Activated naive CD4-positive, alpha-beta T cell treated with anti-CD3 and anti-CD28 coated beads for 36 hours (primary cell): ENCODE results near the gene LZIC. TPM values are rescaled to one million over a fixed set of nuclear protein-coding genes. Genes with fewer than 3 reads are reported as not detected.

Source experiments
- CTCF ChIA-PET: fragments of 350-600 bp; sonication (Branson Sonifier 250); formaldehyde crosslinking; loops from one replicate; lab custom pipeline; 2021; ENCODE audit warnings: antibody characterized with exemption; lab: Charles Lee
- DNase-seq: peaks from one replicate; pipeline ENCODE4 v3.0.0-alpha.2; 2020
- H3K27ac Mint-ChIP-seq: one replicate; pipeline ENCODE4 v1.8.0; 2021; ENCODE audit warnings: mild to moderate bottlenecking, mixed read lengths
- H3K27me3 Mint-ChIP-seq: one replicate; pipeline ENCODE4 v1.8.0; 2021; ENCODE audit warnings: low read depth, mixed read lengths
- H3K36me3 Mint-ChIP-seq: one replicate; pipeline ENCODE4 v1.8.0; 2021; ENCODE audit warnings: low read depth, mixed read lengths
- H3K4me1 Mint-ChIP-seq: one replicate; pipeline ENCODE4 v1.8.0; 2021; ENCODE audit warnings: low read depth, mixed read lengths
- H3K4me3 Mint-ChIP-seq: one replicate; pipeline ENCODE4 v1.8.0; 2021; ENCODE audit warnings: mild to moderate bottlenecking, moderate library complexity, mixed read lengths
- H3K9me3 Mint-ChIP-seq: one replicate; pipeline ENCODE4 v1.8.0; 2021; ENCODE audit warnings: mixed read lengths
- intact Hi-C: fragments of 100-400 bp; cut with micrococcal nuclease; formaldehyde crosslinking; loops from one replicate; pipeline ENCODE4 v1.15.1; 2023
- total RNA-seq, 2 experiments: library from RNA; stranded (reverse); gene quantifications; one replicate each; pipeline ENCODE4 v1.2.3, GENCODE V29; 2021

Gene LZIC
- total RNA-seq, 2 experiments from 2014 or later = 26.1 to 27.0 TPM

- Mint-ChIP-seq H3K4me3 (no peak overlapping the region), H3K36me3 (no peaks in the 10 kb centered on the region), H3K9me3 (no peaks in the 10 kb centered on the region), H3K27ac (no peak overlapping the region), H3K27me3 (no peaks in the 10 kb centered on the region), H3K4me1 (peaks cover 12% of the 10 kb centered on the region)
- intact Hi-C loops = no loop called here
- CTCF ChIA-PET = interaction anchor here (0.6 to 1.2 kb wide), 3 partner anchors 19 to 57 kb away, joined by 3 to 5 read pairs (median 4); no protein-coding TSS in a partner anchor
- no peak for DNase-seq
These were observed 49.1 kb downstream of the LZIC start for GRCh38 chr1:9894115-9894514.

GRCh38 chr1:9892563-9893528, 50.3 kb downstream of the LZIC start:
- CTCF ChIA-PET = interaction anchor here (0.6 to 1.6 kb wide), 5 partner anchors 10 to 854 kb away, joined by 3 to 5 read pairs (median 3); no protein-coding TSS in a partner anchor
- H3K36me3 Mint-ChIP-seq = no peaks in the 10 kb centered on the region
- no peak for DNase-seq
- no peaks in the 10 kb centered on the region for H3K27me3 Mint-ChIP-seq
- H3K4me3 Mint-ChIP-seq = no peak overlapping the region
- peaks cover 12% of the 10 kb centered on the region for H3K4me1 Mint-ChIP-seq
- intact Hi-C loops = no loop called here
- no peak overlapping the region for H3K27ac Mint-ChIP-seq
- H3K9me3 Mint-ChIP-seq = no peaks in the 10 kb centered on the region

GRCh38 chr1:9891207-9891606, 52.0 kb downstream of the LZIC start:
- CTCF ChIA-PET = interaction anchor here (0.8 to 1.4 kb wide), 3 partner anchors 12 to 265 kb away, joined by 3 to 4 read pairs (median 4); no protein-coding TSS in a partner anchor
- intact Hi-C loops = no loop called here

GRCh38 chr1:9890224-9890731, 52.9 kb downstream of the LZIC start:
- intact Hi-C loops = no loop called here
- no peak overlapping the region for H3K4me3 Mint-ChIP-seq
- H3K27ac Mint-ChIP-seq = no peak overlapping the region
- DNase-seq = no peak
- CTCF ChIA-PET = interaction anchor here (0.6 to 1.4 kb wide), 4 partner anchors 17 to 511 kb away, joined by 3 to 4 read pairs (median 4); no protein-coding TSS in a partner anchor
- H3K36me3 Mint-ChIP-seq = no peaks in the 10 kb centered on the region
- H3K9me3 Mint-ChIP-seq = no peaks in the 10 kb centered on the region
- peaks cover 12% of the 10 kb centered on the region for H3K4me1 Mint-ChIP-seq
- H3K27me3 Mint-ChIP-seq = no peaks in the 10 kb centered on the region

More at GRCh38 chr1:9891207-9891606, 52.0 kb downstream of the LZIC start:
- H3K4me3 Mint-ChIP-seq = no peak overlapping the region
- H3K36me3 Mint-ChIP-seq = no peaks in the 10 kb centered on the region
- H3K27ac Mint-ChIP-seq = no peak overlapping the region
- H3K4me1 Mint-ChIP-seq = peaks cover 12% of the 10 kb centered on the region
- H3K27me3 Mint-ChIP-seq = no peaks in the 10 kb centered on the region
- no peaks in the 10 kb centered on the region for H3K9me3 Mint-ChIP-seq
- no peak for DNase-seq

GRCh38 chr1:9889411-9889810, 53.8 kb downstream of the LZIC start:
- intact Hi-C loops = no loop called here
- CTCF ChIA-PET = interaction anchor here (1.6 kb wide), 1 partner anchor 105 kb away, joined by 5 read pairs; no protein-coding TSS in a partner anchor
- Mint-ChIP-seq H3K9me3 (no peaks in the 10 kb centered on the region), H3K27me3 (no peaks in the 10 kb centered on the region), H3K4me1 (peaks cover 12% of the 10 kb centered on the region), H3K27ac (no peak overlapping the region), H3K36me3 (no peaks in the 10 kb centered on the region), H3K4me3 (no peak overlapping the region)
- DNase-seq = no peak

- CTCF ChIA-PET = interaction anchor here (1.0 to 1.6 kb wide), 2 partner anchors 53 to 104 kb away, joined by 3 to 5 read pairs; no protein-coding TSS in a partner anchor
- no peak overlapping the region for H3K27ac Mint-ChIP-seq
- H3K27me3 Mint-ChIP-seq = no peaks in the 10 kb centered on the region
- intact Hi-C loops = no loop called here
- H3K36me3 Mint-ChIP-seq = no peaks in the 10 kb centered on the region
- no peak overlapping the region for H3K4me3 Mint-ChIP-seq
- DNase-seq = no peak
- no peaks in the 10 kb centered on the region for H3K9me3 Mint-ChIP-seq
- H3K4me1 Mint-ChIP-seq = peaks cover 12% of the 10 kb centered on the region
These were observed 54.3 kb downstream of the LZIC start for GRCh38 chr1:9888886-9889285.

- DNase-seq = no peak
- CTCF ChIA-PET = interaction anchor here (0.6 to 1.5 kb wide), 3 partner anchors 12 to 618 kb away, joined by 3 to 5 read pairs (median 3); no protein-coding TSS in a partner anchor
- Mint-ChIP-seq H3K4me3 (no peak overlapping the region), H3K27me3 (no peaks in the 10 kb centered on the region), H3K4me1 (peaks cover 4% of the 10 kb centered on the region), H3K36me3 (no peaks in the 10 kb centered on the region), H3K27ac (no peak overlapping the region), H3K9me3 (no peaks in the 10 kb centered on the region)
- intact Hi-C loops = no loop called here
These were observed 56.1 kb downstream of the LZIC start for GRCh38 chr1:9887070-9887469.

- no peak for DNase-seq
- H3K9me3 Mint-ChIP-seq = no peaks in the 10 kb centered on the region
- H3K27ac Mint-ChIP-seq = no peak overlapping the region
- CTCF ChIA-PET = interaction anchor here (0.6 to 1.5 kb wide), 3 partner anchors 12 to 617 kb away, joined by 3 to 5 read pairs (median 3); no protein-coding TSS in a partner anchor
- intact Hi-C loops = no loop called here
- H3K27me3 Mint-ChIP-seq = no peaks in the 10 kb centered on the region
- H3K4me3 Mint-ChIP-seq = no peak overlapping the region
- peaks cover 5% of the 10 kb centered on the region for H3K4me1 Mint-ChIP-seq
- H3K36me3 Mint-ChIP-seq = no peaks in the 10 kb centered on the region
These were observed 57.0 kb downstream of the LZIC start for GRCh38 chr1:9886092-9886742.

GRCh38 chr1:9884805-9885204, 58.4 kb downstream of the LZIC start:
- no peak overlapping the region for H3K27ac Mint-ChIP-seq
- H3K36me3 Mint-ChIP-seq = no peaks in the 10 kb centered on the region
- CTCF ChIA-PET = no interaction called here
- no peak overlapping the region for H3K4me3 Mint-ChIP-seq
- intact Hi-C loops = no loop called here
- no peaks in the 10 kb centered on the region for H3K27me3 Mint-ChIP-seq
- DNase-seq = no peak
- H3K4me1 Mint-ChIP-seq = peaks cover 5% of the 10 kb centered on the region
- no peaks in the 10 kb centered on the region for H3K9me3 Mint-ChIP-seq

- CTCF ChIA-PET = interaction anchor here (1.0 to 2.3 kb wide), 2 partner anchors 9 to 30 kb away, joined by 3 to 10 read pairs; no protein-coding TSS in a partner anchor
- Mint-ChIP-seq H3K27me3 (no peaks in the 10 kb centered on the region), H3K27ac (no peak overlapping the region), H3K9me3 (no peaks in the 10 kb centered on the region), H3K4me1 (peaks cover 5% of the 10 kb centered on the region), H3K4me3 (no peak overlapping the region), H3K36me3 (no peaks in the 10 kb centered on the region)
- intact Hi-C loops = no loop called here
- no peak for DNase-seq
These were observed 59.4 kb downstream of the LZIC start for GRCh38 chr1:9883585-9884449.

GRCh38 chr1:9882945-9883303, 60.3 kb downstream of the LZIC start:
- no peak overlapping the region for H3K27ac Mint-ChIP-seq

More at GRCh38 chr1:9882945-9883303, 60.3 kb downstream of the LZIC start:
- Mint-ChIP-seq H3K27me3 (no peaks in the 10 kb centered on the region), H3K4me1 (peaks cover 5% of the 10 kb centered on the region), H3K9me3 (no peaks in the 10 kb centered on the region), H3K36me3 (no peaks in the 10 kb centered on the region), H3K4me3 (no peak overlapping the region)
- intact Hi-C loops = no loop called here
- no peak for DNase-seq
- CTCF ChIA-PET = interaction anchor here (1.0 to 2.3 kb wide), 2 partner anchors 10 to 31 kb away, joined by 3 to 10 read pairs; no protein-coding TSS in a partner anchor
